A549 (cell line): ENCODE measurements around the gene KCNIP3.

Experiments
- CEBPB ChIP-seq, 2 experiments: fragments of >200 bp in 1 of 2; sonication (Bioruptor Twin) in 1 of 2; formaldehyde crosslinking in 1 of 2; IDR thresholded peaks; 2 replicates each; pipeline ENCODE4 v1.6.1; 2012 to 2016
- CTCF ChIP-seq: fragments of >200 bp; sonication (Bioruptor Twin); formaldehyde crosslinking; IDR thresholded peaks from 3 replicates; pipeline ENCODE4 v1.5.1; 2016
- TF ChIP-seq, protein P1 (sequence below): fragments of 450-650 bp; IDR thresholded peaks from 2 replicates; pipeline ENCODE4 v1.6.1; 2014; ENCODE audit warnings: antibody characterized with exemption

- no peak for TF ChIP-seq CTCF
- TF ChIP-seq, protein P1, sequence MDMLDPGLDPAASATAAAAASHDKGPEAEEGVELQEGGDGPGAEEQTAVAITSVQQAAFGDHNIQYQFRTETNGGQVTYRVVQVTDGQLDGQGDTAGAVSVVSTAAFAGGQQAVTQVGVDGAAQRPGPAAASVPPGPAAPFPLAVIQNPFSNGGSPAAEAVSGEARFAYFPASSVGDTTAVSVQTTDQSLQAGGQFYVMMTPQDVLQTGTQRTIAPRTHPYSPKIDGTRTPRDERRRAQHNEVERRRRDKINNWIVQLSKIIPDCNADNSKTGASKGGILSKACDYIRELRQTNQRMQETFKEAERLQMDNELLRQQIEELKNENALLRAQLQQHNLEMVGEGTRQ: no peak
- no peak for TF ChIP-seq CEBPB (IDR thresholded peaks at IDR 0.05)
Observed at GRCh38 chr2:95301876-95302641, 4.9 kb downstream of the KCNIP3 start.
